CD4-positive, CD25-positive, alpha-beta regulatory T cell (primary cell): ENCODE data around the gene SLC37A3. TPM values are rescaled to one million over a fixed set of nuclear protein-coding genes. Genes with fewer than 3 reads are reported as not detected.

Source experiments
- ATAC-seq, 2 donors: fragments of 150-1000 bp; cut with Tn5 transposase; one replicate each; pipeline ENCODE4 v1.10.0; 2021; ENCODE audit warnings: low read depth in 2 of 2, moderate number of reproducible peaks in 2 of 2, moderate library complexity in 1 of 2
- DNase-seq, 3 donors: peaks; one replicate each; pipeline versions ENCODE4 v3.0.0 to v3.0.0-alpha.2; 2012 to 2022; ENCODE audit warnings: mixed read lengths in 1 of 3
- H3K27ac ChIP-seq: one replicate; pipeline ENCODE4 v1.7.0; 2013; ENCODE audit warnings: mild to moderate bottlenecking, low read length; ENCODE audit not compliant: insufficient read depth, poor library complexity, severe bottlenecking
- H3K27me3 ChIP-seq: one replicate; pipeline ENCODE4 v1.7.0; 2013; ENCODE audit warnings: low read length; ENCODE audit not compliant: control insufficient read depth, insufficient read depth
- H3K36me3 ChIP-seq: one replicate; pipeline ENCODE4 v1.7.0; 2013; ENCODE audit warnings: mild to moderate bottlenecking, low read length, moderate library complexity; ENCODE audit not compliant: control insufficient read depth, insufficient read depth
- H3K4me1 ChIP-seq: 2 replicates; pipeline ENCODE4 v1.7.0; 2013; ENCODE audit warnings: mild to moderate bottlenecking, low read length; ENCODE audit not compliant: insufficient read depth, control insufficient read depth, poor library complexity, severe bottlenecking
- H3K4me3 ChIP-seq: one replicate; pipeline ENCODE4 v1.7.0; 2013; ENCODE audit warnings: low read depth, mild to moderate bottlenecking, low read length, moderate library complexity
- H3K9me3 ChIP-seq, 2 experiments: 1 replicate in 1 of 2; 2 replicates in 1 of 2; pipeline ENCODE4 v1.7.0; 2013; ENCODE audit warnings: low read length in 2 of 2, mild to moderate bottlenecking in 1 of 2, moderate library complexity in 1 of 2; ENCODE audit not compliant: control insufficient read depth in 2 of 2
- H3K27ac Mint-ChIP-seq, 3 donors: one replicate each; pipeline ENCODE4 v1.8.0; 2020 to 2022; ENCODE audit warnings: mild to moderate bottlenecking in 3 of 3, mixed read lengths in 3 of 3, moderate library complexity in 2 of 3
- H3K27me3 Mint-ChIP-seq: one replicate; pipeline ENCODE4 v1.8.0; 2022; ENCODE audit warnings: mild to moderate bottlenecking, mixed read lengths
- H3K36me3 Mint-ChIP-seq: one replicate; pipeline ENCODE4 v1.8.0; 2020; ENCODE audit warnings: mixed read lengths
- H3K4me1 Mint-ChIP-seq, 4 donors: one replicate each; pipeline ENCODE4 v1.8.0; 2020 to 2022; ENCODE audit warnings: mixed read lengths in 4 of 4, mild to moderate bottlenecking in 1 of 4
- H3K4me3 Mint-ChIP-seq, 4 donors: one replicate each; pipeline ENCODE4 v1.8.0; 2020 to 2022; ENCODE audit warnings: mild to moderate bottlenecking in 4 of 4, mixed read lengths in 4 of 4, moderate library complexity in 3 of 4
- H3K9me3 Mint-ChIP-seq, 7 donors: one replicate each; pipeline ENCODE4 v1.8.0; 2020 to 2022; ENCODE audit warnings: mixed read lengths in 7 of 7, mild to moderate bottlenecking in 3 of 7, moderate library complexity in 2 of 7
- polyA plus RNA-seq, 4 donors: library from polyadenylated mRNA; unstranded; fragments of 300-500 nt; fragmentation: Illumina TruSeq; gene quantifications; one replicate each; pipeline ENCODE4 v1.2.3, GENCODE V29; 2021
- total RNA-seq: library from RNA; stranded (reverse); gene quantifications from one replicate; pipeline ENCODE4 v1.2.3, GENCODE V29; 2022

The SLC37A3 gene
- total and polyA plus RNA-seq, 5 donors from 2014 or later = 13.0 to 44.7 (median 15.5) TPM

GRCh38 chr7:140358412-140359051 lies 39.8 kb downstream of the SLC37A3 start:
- Histone ChIP-seq H3K4me1 (peaks cover 13% of the 10 kb centered on the region), H3K36me3 (peaks cover 15% of the 10 kb centered on the region), H3K27me3 (no peaks in the 10 kb centered on the region), H3K4me3 (peak overlapping the region; percentile 55), H3K9me3 (no peaks in the 10 kb centered on the region), H3K27ac (peak overlapping the region; percentile 69)
- no peaks in the 10 kb centered on the region for H3K9me3 Mint-ChIP-seq
- no peaks in the 10 kb centered on the region for H3K27me3 Mint-ChIP-seq
- peaks cover 19 to 31% (median 26%) of the 10 kb centered on the region in 4 donors for H3K4me1 Mint-ChIP-seq
- peak overlapping the region; percentile 83 to 92 (median 87) for H3K4me3 Mint-ChIP-seq
- peak overlapping the region; percentile 91 to 95 (median 92) for H3K27ac Mint-ChIP-seq
- peaks cover 22% of the 10 kb centered on the region for H3K36me3 Mint-ChIP-seq
- peak in 2 of 3 donors; percentile 3 to 40 for DNase-seq
- peak; percentile 61 to 68 for ATAC-seq

- Histone ChIP-seq H3K4me1 (peaks cover 13% of the 10 kb centered on the region), H3K27me3 (no peaks in the 10 kb centered on the region), H3K4me3 (peak overlapping the region; percentile 55), H3K9me3 (no peaks in the 10 kb centered on the region), H3K27ac (peak overlapping the region; percentile 69), H3K36me3 (peaks cover 19% of the 10 kb centered on the region)
- Mint-ChIP-seq H3K36me3 (peaks cover 22% of the 10 kb centered on the region), H3K9me3 (no peaks in the 10 kb centered on the region), H3K4me1 (peaks cover 19 to 31% (median 27%) of the 10 kb centered on the region in 4 donors), H3K27me3 (no peaks in the 10 kb centered on the region), H3K4me3 (peak overlapping the region in 3 of 4 donors; percentile 83 to 92 (median 88)), H3K27ac (peak overlapping the region; percentile 91 to 95 (median 92))
- ATAC-seq (no peak), DNase-seq (no peak)
These were observed 40.3 kb downstream of the SLC37A3 start for GRCh38 chr7:140358024-140358411.

GRCh38 chr7:140350056-140350455 lies 48.3 kb downstream of the SLC37A3 start:
- no peak overlapping the region for H3K4me3 ChIP-seq
- no peak overlapping the region for H3K4me3 Mint-ChIP-seq
- peaks cover 69% of the 10 kb centered on the region for H3K36me3 ChIP-seq
- H3K4me1 Mint-ChIP-seq = peaks cover 0 to 7% (median under 1%) of the 10 kb centered on the region in 4 donors
- ATAC-seq = no peak
- H3K36me3 Mint-ChIP-seq = peaks cover 55% of the 10 kb centered on the region
- no peak for DNase-seq
- H3K4me1 ChIP-seq = no peaks in the 10 kb centered on the region
- no peaks in the 10 kb centered on the region for H3K27me3 Mint-ChIP-seq
- H3K27ac Mint-ChIP-seq = peak overlapping the region in 1 of 3 donors; percentile 48
- H3K27ac ChIP-seq = no peak overlapping the region
- no peaks in the 10 kb centered on the region for H3K27me3 ChIP-seq
- H3K9me3 Mint-ChIP-seq = peaks cover 0 to 1% (median 0%) of the 10 kb centered on the region in 7 donors
- H3K9me3 ChIP-seq = no peaks in the 10 kb centered on the region

- Mint-ChIP-seq H3K36me3 (peaks cover 55% of the 10 kb centered on the region), H3K9me3 (peaks cover 0 to 1% (median 0%) of the 10 kb centered on the region in 7 donors), H3K27ac (peak overlapping the region; percentile 6 to 67 (median 38)), H3K4me3 (no peak overlapping the region), H3K27me3 (no peaks in the 10 kb centered on the region), H3K4me1 (peaks cover 0 to 7% (median under 1%) of the 10 kb centered on the region in 4 donors)
- Histone ChIP-seq H3K36me3 (peaks cover 66% of the 10 kb centered on the region), H3K27ac (no peak overlapping the region), H3K27me3 (no peaks in the 10 kb centered on the region), H3K4me1 (no peaks in the 10 kb centered on the region), H3K4me3 (no peak overlapping the region), H3K9me3 (no peaks in the 10 kb centered on the region)
- ATAC-seq = no peak
- no peak for DNase-seq
These were observed 49.1 kb downstream of the SLC37A3 start for GRCh38 chr7:140349144-140349771.

- H3K9me3 ChIP-seq = no peaks in the 10 kb centered on the region
- H3K36me3 ChIP-seq = peaks cover 62% of the 10 kb centered on the region
- Mint-ChIP-seq H3K27me3 (no peaks in the 10 kb centered on the region), H3K4me3 (no peak overlapping the region), H3K4me1 (peaks cover 0 to 4% (median under 1%) of the 10 kb centered on the region in 4 donors), H3K27ac (peak overlapping the region in 1 of 3 donors; percentile 6), H3K36me3 (peaks cover 60% of the 10 kb centered on the region), H3K9me3 (peaks cover 0 to 1% (median 0%) of the 10 kb centered on the region in 7 donors)
- DNase-seq (no peak), ATAC-seq (no peak)
- no peak overlapping the region for H3K27ac ChIP-seq
- no peak overlapping the region for H3K4me3 ChIP-seq
- H3K4me1 ChIP-seq = no peaks in the 10 kb centered on the region
- H3K27me3 ChIP-seq = no peaks in the 10 kb centered on the region
These were observed 50.0 kb downstream of the SLC37A3 start for GRCh38 chr7:140348161-140348849.

GRCh38 chr7:140347218-140347617 lies 51.1 kb downstream of the SLC37A3 start:
- Mint-ChIP-seq H3K4me3 (no peak overlapping the region), H3K36me3 (peaks cover 64% of the 10 kb centered on the region), H3K27me3 (no peaks in the 10 kb centered on the region), H3K27ac (peak overlapping the region in 1 of 3 donors; percentile 6), H3K4me1 (peaks cover 0 to 7% (median 3%) of the 10 kb centered on the region in 4 donors), H3K9me3 (peaks cover 0 to 1% (median 0%) of the 10 kb centered on the region in 7 donors)
- DNase-seq (no peak), ATAC-seq (no peak)
- Histone ChIP-seq H3K36me3 (peaks cover 66% of the 10 kb centered on the region), H3K4me3 (no peak overlapping the region), H3K27ac (no peak overlapping the region), H3K4me1 (no peaks in the 10 kb centered on the region), H3K9me3 (no peaks in the 10 kb centered on the region), H3K27me3 (no peaks in the 10 kb centered on the region)

- Histone ChIP-seq H3K4me1 (no peaks in the 10 kb centered on the region), H3K27ac (no peak overlapping the region), H3K9me3 (no peaks in the 10 kb centered on the region), H3K36me3 (peaks cover 65% of the 10 kb centered on the region), H3K4me3 (no peak overlapping the region), H3K27me3 (no peaks in the 10 kb centered on the region)
- peaks cover 0 to 7% (median 3%) of the 10 kb centered on the region in 4 donors for H3K4me1 Mint-ChIP-seq
- DNase-seq (no peak), ATAC-seq (no peak)
- H3K36me3 Mint-ChIP-seq = peaks cover 64% of the 10 kb centered on the region
- no peak overlapping the region for H3K4me3 Mint-ChIP-seq
- peaks cover 0 to 1% (median 0%) of the 10 kb centered on the region in 7 donors for H3K9me3 Mint-ChIP-seq
- no peaks in the 10 kb centered on the region for H3K27me3 Mint-ChIP-seq
- H3K27ac Mint-ChIP-seq = no peak overlapping the region
These were observed 52.9 kb downstream of the SLC37A3 start for GRCh38 chr7:140345426-140345825.
